Measurements from ENCODE around the gene TCAP. TPM values are rescaled to one million over a fixed set of nuclear protein-coding genes. Genes with fewer than 3 reads are reported as not detected.

The TCAP gene
- total RNA-seq, 1 donor from 2014 or later: 0.19 TPM

DNA sequence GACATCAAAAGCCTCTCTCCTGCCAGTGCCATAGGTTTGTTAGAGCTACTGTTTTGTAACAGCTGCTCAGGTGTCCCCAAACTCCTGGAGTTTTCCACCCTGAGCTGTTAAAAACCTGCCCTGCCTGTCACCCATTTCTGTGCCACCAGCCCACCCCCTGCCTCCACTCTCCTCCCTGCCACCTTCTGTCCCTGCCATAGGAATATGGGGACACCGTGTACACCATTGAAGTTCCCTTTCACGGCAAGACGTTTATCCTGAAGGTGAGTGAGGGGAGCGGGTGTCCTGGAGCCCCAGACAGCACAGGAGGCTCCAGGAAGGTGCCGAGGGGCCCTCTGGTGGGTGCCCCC is 5.2 kb upstream of the TCAP start:
- Mint-ChIP-seq H3K36me3 (peaks cover 6% of the 10 kb centered on the region), H3K27ac (no peak overlapping the region), H3K4me3 (no peak overlapping the region), H3K27me3 (ENCODE audit: insufficient read depth, low read depth) (peaks cover 2% of the 10 kb centered on the region), H3K9me3 (no peaks in the 10 kb centered on the region), H3K4me1 (peaks cover 19% of the 10 kb centered on the region)
- no peak for DNase-seq (ENCODE audit: low spot score)
- H3K4me1 ChIP-seq: peaks cover 13% of the 10 kb centered on the region
- peaks cover 2% of the 10 kb centered on the region for H3K27me3 ChIP-seq
- H3K4me2 ChIP-seq: no peak overlapping the region
- peaks cover 9% of the 10 kb centered on the region for H3F3A ChIP-seq (ENCODE audit: low read depth)
- no peaks in the 10 kb centered on the region for H3K36me3 ChIP-seq
- H3K9me3 ChIP-seq (ENCODE audit: low read depth): no peaks in the 10 kb centered on the region
- H3K9ac ChIP-seq: no peak overlapping the region
- no peak overlapping the region for H2AFZ ChIP-seq (replicated peaks)
- no peak overlapping the region for H3K27ac ChIP-seq
- no peak overlapping the region for H3K4me3 ChIP-seq
- H3K79me2 ChIP-seq (ENCODE audit: low read depth): no peaks in the 10 kb centered on the region
- H4K20me1 ChIP-seq (ENCODE audit: low read depth): peaks cover 35% of the 10 kb centered on the region
- no peak for TF ChIP-seq EZH2 (IDR thresholded peaks at IDR 0.05)
- no peak for TF ChIP-seq EZH2phosphoT487 (IDR thresholded peaks at IDR 0.05)
- TF ChIP-seq, protein P1, sequence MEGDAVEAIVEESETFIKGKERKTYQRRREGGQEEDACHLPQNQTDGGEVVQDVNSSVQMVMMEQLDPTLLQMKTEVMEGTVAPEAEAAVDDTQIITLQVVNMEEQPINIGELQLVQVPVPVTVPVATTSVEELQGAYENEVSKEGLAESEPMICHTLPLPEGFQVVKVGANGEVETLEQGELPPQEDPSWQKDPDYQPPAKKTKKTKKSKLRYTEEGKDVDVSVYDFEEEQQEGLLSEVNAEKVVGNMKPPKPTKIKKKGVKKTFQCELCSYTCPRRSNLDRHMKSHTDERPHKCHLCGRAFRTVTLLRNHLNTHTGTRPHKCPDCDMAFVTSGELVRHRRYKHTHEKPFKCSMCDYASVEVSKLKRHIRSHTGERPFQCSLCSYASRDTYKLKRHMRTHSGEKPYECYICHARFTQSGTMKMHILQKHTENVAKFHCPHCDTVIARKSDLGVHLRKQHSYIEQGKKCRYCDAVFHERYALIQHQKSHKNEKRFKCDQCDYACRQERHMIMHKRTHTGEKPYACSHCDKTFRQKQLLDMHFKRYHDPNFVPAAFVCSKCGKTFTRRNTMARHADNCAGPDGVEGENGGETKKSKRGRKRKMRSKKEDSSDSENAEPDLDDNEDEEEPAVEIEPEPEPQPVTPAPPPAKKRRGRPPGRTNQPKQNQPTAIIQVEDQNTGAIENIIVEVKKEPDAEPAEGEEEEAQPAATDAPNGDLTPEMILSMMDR (IDR thresholded peaks at IDR 0.05): no peak

GRCh38 chr17:39660397-39661385 is 4.5 kb upstream of the TCAP start:
- Mint-ChIP-seq H3K27me3 (ENCODE audit: insufficient read depth, low read depth) (peaks cover 2% of the 10 kb centered on the region), H3K36me3 (peaks cover 6% of the 10 kb centered on the region), H3K4me3 (no peak overlapping the region), H3K9me3 (no peaks in the 10 kb centered on the region), H3K4me1 (peaks cover 13% of the 10 kb centered on the region), H3K27ac (no peak overlapping the region)
- H3K27ac ChIP-seq: no peak overlapping the region
- H3K4me2 ChIP-seq: no peak overlapping the region
- no peak overlapping the region for H2AFZ ChIP-seq (replicated peaks)
- peaks cover 9% of the 10 kb centered on the region for H3K27me3 ChIP-seq
- H3K4me1 ChIP-seq: peaks cover 14% of the 10 kb centered on the region
- peaks cover 36% of the 10 kb centered on the region for H4K20me1 ChIP-seq (ENCODE audit: low read depth)
- H3K79me2 ChIP-seq (ENCODE audit: low read depth): no peaks in the 10 kb centered on the region
- peak; percentile 44 for DNase-seq (ENCODE audit: low spot score)
- H3K9me3 ChIP-seq (ENCODE audit: low read depth): no peaks in the 10 kb centered on the region
- H3F3A ChIP-seq (ENCODE audit: low read depth): peaks cover 9% of the 10 kb centered on the region
- H3K9ac ChIP-seq: no peak overlapping the region
- TF ChIP-seq, protein P1 (IDR thresholded peaks at IDR 0.05): no peak
- TF ChIP-seq EZH2 (IDR thresholded peaks at IDR 0.05): no peak
- TF ChIP-seq EZH2phosphoT487 (IDR thresholded peaks at IDR 0.05): no peak
- H3K36me3 ChIP-seq: no peaks in the 10 kb centered on the region
- no peak overlapping the region for H3K4me3 ChIP-seq

DNA sequence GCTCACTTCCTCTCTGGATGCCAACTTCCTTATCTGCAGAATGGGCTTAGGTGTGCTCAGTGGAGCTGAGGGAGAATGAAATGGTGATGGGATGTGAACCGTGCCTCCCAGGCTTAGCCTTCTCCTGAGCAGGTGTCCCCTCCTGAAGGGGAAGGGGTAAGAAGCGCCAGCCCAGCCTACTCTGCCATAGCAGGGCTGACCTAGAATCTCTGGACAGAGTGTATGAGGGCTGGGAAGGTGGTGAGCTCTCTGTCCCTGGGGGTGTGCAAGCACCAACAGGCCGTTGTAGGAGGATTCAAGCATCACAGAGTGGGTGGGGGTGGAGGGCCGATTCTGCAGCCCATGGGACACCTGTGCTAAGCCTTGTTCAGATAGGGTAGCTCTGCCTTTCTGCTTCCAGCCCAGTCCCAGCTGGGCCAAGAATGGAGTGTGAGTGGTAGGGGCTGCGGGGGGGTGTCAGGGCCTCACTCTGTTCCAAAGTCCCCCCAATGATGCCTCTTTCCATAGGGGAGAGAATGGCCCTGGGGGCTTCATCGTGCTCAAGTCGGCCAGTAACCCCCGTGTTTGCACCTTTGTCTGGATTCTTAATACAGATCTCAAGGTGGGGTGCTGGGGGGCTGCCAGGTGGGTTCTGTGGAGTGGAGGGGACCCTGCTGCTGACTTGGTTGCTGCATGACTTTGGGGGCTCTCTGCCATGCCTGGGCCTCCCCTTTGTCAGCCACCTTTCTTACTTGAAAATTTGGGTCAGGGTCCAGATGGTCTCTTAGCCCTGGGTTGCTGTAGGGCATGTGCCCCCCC is 3.2 kb upstream of the TCAP start:
- Histone ChIP-seq H3K4me3 (no peak overlapping the region), H3K27ac (no peak overlapping the region), H4K20me1 (ENCODE audit: low read depth) (peaks cover 44% of the 10 kb centered on the region), H3K79me2 (ENCODE audit: low read depth) (no peaks in the 10 kb centered on the region), H3K9me3 (ENCODE audit: low read depth) (no peaks in the 10 kb centered on the region), H3K4me1 (peaks cover 23% of the 10 kb centered on the region), H3F3A (ENCODE audit: low read depth) (peaks cover 13% of the 10 kb centered on the region), H3K9ac (no peak overlapping the region), H2AFZ (replicated peaks) (no peak overlapping the region), H3K27me3 (peaks cover 22% of the 10 kb centered on the region), H3K36me3 (no peaks in the 10 kb centered on the region), H3K4me2 (no peak overlapping the region)
- Mint-ChIP-seq H3K27ac (no peak overlapping the region), H3K9me3 (no peaks in the 10 kb centered on the region), H3K27me3 (ENCODE audit: insufficient read depth, low read depth) (peaks cover 7% of the 10 kb centered on the region), H3K4me1 (peaks cover 15% of the 10 kb centered on the region), H3K36me3 (peaks cover 5% of the 10 kb centered on the region), H3K4me3 (no peak overlapping the region)
- no peak for DNase-seq (ENCODE audit: low spot score)
- TF ChIP-seq EZH2 (IDR thresholded peaks at IDR 0.05) (no peak), EZH2phosphoT487 (IDR thresholded peaks at IDR 0.05) (no peak)
- TF ChIP-seq, protein P1 (IDR thresholded peaks at IDR 0.05): no peak

Data from neural progenitor cell (in vitro differentiated cells).